ENCODE measurements around the gene PACRG. TPM values are rescaled to one million over a fixed set of nuclear protein-coding genes. Genes with fewer than 3 reads are reported as not detected.

Gene PACRG
- total RNA-seq, 1 donor from 2014 or later: 7.3 TPM

- DNase-seq (ENCODE audit: low spot score in 2 of 2) (no peak), FAIRE-seq (no peak)
These were observed 459.8 kb downstream of the PACRG start for GRCh38 chr6:163187606-163188005.

DNA sequence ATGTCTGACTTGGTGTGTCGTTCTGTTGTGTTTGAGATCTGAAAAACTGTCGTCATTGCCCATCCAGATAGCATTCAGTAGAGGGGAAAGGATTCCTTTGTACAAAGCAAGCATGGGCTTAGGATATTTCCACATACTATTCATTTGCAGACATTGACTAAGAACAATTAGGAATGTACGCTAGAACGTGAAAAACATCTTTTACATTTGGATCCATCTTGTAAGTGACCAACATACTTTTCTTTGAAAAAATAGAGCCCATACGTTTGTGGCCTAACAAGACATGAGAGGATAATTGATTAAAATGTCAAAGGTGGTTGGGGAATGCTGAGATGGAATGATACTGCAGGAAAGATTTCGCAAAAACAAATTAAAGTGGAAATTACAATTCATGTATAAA, 461.0 kb downstream of the PACRG start:
- no peak for FAIRE-seq
- DNase-seq (ENCODE audit: low spot score in 2 of 2): no peak

DNA sequence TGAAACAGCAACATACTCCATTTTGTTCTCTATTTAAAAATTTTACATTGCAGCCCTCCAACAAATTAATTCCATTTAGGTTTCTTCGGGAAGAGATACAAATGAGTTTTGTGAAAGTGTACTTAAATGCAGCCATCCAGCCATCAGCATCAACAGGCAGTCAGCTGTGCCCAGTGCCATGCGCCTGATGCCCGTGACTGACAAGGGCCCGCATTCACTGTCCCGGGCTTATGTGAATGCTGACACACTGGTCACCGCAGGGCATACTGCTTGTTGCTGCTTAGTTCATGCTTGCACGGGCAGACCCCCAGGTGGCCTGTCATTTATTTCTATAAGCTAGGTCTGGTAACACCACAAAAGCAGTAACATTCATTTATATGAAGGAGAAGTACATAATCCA, 461.8 kb downstream of the PACRG start:
- DNase-seq (ENCODE audit: low spot score in 2 of 2) (no peak), FAIRE-seq (no peak)

- FAIRE-seq (no peak), DNase-seq (ENCODE audit: low spot score in 2 of 2) (no peak)
These were observed 463.0 kb downstream of the PACRG start for GRCh38 chr6:163190786-163191185.

GRCh38 chr6:163191704-163192537, 464.1 kb downstream of the PACRG start:
- DNase-seq (ENCODE audit: low spot score in 2 of 2): peak in 1 of 2 donors; percentile 49
- FAIRE-seq: peak; percentile 85

DNA sequence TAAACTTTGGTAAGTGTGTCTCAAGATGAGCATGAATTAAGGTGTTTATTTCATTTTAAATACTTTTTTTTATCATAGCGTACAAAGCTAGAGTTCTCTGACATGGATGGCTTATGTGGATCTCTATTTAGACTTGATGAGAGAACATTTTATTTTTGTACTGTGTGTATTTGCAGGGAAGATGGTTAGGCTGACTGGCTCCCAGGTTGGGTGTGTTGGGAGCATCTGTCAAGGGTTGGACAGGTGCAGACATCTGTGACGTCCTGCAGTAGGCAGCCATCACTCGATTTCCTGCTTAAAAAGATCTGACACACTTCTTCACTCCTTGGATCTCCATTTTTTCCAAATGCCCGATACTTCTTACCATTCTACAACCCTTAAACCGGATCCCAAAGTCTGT, 464.8 kb downstream of the PACRG start:
- no peak for FAIRE-seq

DNA sequence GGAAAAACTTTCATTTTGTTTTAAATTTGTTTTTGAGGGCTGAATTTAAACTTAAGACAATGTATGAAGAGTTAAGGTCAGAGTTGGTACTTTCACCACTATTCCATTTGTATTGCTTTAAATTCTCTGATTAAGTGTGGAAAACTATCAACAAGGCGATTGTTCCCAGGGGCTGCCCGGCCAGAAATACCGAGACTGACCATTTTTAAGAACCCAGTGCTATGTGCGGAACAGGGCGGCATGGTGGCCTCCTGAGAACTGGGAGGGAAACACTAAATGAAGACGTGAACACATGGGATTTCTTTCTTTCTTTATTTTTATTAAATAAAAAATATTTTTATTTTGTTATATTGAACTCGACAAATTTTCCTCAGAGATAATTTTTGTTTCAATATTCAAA, 465.6 kb downstream of the PACRG start:
- FAIRE-seq: no peak
- DNase-seq (ENCODE audit: low spot score in 2 of 2): no peak

More for the DNA sequence above, 464.8 kb downstream of the PACRG start:
- DNase-seq (ENCODE audit: low spot score in 2 of 2): no peak

GRCh38 chr6:163195721-163196691, 468.2 kb downstream of the PACRG start:
- no peak for FAIRE-seq

GRCh38 chr6:163197839-163198238, 470.1 kb downstream of the PACRG start:
- FAIRE-seq (no peak), DNase-seq (ENCODE audit: low spot score in 2 of 2) (no peak)

More at GRCh38 chr6:163195721-163196691, 468.2 kb downstream of the PACRG start:
- DNase-seq (ENCODE audit: low spot score in 2 of 2): no peak

DNA sequence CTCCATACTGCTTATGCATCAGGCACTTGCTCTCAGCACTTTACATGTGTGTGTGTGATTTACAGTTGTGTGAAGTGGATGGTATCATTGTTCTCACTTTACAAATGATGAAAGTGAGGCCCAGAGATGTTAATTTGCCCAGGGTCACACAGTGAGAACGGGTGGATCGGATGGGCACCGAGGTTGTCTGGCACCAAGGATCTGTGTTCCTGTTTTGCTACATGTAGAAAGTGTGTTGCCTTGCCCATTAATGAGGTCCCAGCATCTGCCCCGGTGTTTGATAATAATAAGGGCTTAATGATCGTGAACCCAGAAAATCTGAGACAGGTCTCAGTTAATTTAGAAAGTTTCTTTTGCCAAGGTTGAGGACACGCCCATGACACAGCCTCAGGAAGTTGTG, 470.6 kb downstream of the PACRG start:
- FAIRE-seq (no peak), DNase-seq (ENCODE audit: low spot score in 2 of 2) (no peak)

- FAIRE-seq: no peak
- no peak for DNase-seq (ENCODE audit: low spot score in 2 of 2)
These were observed 471.6 kb downstream of the PACRG start for GRCh38 chr6:163199371-163199770.

GRCh38 chr6:163200289-163200688, 472.5 kb downstream of the PACRG start:
- FAIRE-seq (no peak), DNase-seq (ENCODE audit: low spot score in 2 of 2) (no peak)

DNA sequence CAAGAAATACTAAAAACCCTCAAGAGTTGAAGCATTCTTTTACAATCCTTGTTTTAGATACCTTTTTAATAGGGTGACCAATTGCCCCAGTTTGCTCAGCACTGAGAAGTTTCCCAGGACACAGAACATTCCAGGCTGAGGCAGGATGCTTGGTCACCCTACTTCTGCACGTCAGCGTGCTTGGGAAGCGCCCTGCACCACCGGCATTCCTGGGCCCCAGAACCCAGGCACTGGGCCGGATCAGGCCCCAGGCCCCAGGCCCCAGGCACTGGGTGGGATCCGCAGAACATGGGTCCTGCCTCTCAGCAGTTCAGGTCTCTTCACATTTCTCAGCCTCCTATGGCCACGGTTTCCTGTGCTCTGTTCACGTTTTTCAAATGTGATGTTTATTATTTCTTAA, 472.9 kb downstream of the PACRG start:
- DNase-seq (ENCODE audit: low spot score in 2 of 2): no peak
- FAIRE-seq: no peak

DNA sequence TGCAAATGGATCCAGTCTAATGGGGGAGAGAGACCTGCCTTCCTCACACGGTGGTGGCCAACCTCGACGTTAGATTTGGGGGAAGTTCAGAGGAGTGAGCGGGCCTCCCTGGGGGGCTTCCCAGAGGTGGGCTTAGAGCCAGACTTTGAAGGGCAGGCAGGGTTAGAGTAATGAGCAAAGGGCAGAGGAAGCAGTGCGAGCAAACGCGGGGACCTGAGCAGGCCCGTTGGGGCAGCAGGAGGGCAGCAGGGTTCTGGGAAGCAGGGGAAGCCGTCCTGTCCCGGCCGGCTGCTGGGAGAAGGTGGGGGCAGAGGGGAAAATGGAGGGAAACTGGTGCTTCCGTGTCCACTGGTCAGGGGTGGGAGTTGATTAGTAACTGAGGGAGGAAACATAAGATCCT, 474.1 kb downstream of the PACRG start:
- DNase-seq (ENCODE audit: low spot score in 2 of 2): no peak

DNA sequence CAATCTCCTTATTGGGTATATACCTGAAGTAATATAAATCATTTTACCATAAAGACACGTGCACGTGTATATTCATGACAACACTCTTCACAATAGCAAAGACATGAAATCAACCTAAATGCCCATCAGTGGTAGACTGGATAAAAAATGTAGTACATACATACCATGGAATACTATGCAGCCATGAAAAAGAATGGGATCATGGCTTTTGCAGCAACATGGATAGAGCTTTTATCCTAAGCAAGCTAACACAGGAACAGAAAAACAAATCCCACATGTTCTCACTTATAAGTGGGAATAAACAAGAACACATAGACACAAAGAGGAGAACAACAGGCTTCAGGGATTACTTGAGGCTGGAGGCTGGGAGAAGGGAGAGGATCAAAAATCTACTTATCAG, 478.4 kb downstream of the PACRG start:
- FAIRE-seq: no peak
- DNase-seq (ENCODE audit: low spot score in 2 of 2): no peak

More for the DNA sequence above, 474.1 kb downstream of the PACRG start:
- no peak for FAIRE-seq

DNA sequence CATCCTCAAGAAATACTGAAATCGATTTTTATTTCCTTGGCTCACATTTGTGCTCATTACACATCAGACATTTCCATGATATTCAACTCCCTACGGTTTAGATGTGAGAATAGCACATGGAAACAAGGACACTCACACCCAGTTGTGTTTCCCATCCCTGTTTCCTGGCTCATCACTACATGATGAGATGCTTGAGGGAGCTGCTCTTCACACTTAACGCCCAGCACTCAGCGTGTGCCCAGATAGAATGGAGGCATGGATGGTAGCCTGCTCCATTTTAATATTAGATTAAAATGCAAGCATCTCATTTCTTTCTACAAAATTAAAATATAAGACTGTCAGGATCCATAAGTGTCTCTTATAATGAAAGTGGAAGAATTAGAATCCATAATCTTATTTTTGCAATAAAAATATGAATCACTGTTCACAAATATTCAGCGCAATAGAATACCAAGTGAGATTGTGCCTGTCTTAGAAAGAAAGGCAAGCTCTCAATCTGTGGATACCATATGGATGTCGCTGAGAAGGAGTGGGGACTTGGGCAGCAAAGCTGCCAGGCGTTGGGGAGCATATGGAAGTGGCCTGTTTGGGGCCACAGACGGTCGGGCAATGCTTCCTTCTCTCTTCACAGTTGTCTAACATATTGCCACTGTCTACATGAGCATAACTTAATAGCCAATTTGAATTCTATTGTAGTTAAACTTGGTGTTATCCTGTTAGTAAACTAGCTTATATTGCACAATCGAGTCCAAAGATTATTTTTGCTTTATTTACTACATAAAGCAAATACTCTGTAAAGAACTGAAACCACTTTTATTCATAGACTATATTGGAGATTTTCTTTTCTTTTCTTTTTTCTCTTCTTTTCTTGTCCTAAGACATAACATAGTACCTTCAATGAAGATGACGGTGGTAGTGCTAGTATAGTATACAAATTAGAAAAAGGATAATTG, 479.9 kb downstream of the PACRG start:
- no peak for DNase-seq (ENCODE audit: low spot score in 2 of 2)
- FAIRE-seq: no peak

DNA sequence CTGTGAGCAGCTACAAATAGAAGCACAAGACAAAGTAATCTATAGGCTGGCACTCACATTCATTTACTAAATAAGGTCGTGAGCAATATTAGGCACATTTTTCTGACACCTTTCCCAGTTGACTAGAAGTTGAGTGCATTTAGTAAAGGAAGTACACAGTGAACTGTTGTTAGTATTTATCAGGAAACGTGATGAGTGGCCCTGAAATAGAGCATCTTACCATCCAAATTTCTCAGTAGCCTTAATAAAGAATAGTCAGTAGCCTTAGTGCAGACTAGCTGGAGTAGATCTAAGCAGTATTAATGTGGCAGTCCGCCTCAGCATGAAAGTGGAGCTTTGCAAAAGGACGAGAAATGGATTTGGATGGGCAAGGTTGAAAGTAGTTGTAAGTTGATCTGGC, 481.2 kb downstream of the PACRG start:
- FAIRE-seq: no peak
- DNase-seq (ENCODE audit: low spot score in 2 of 2): no peak

DNA sequence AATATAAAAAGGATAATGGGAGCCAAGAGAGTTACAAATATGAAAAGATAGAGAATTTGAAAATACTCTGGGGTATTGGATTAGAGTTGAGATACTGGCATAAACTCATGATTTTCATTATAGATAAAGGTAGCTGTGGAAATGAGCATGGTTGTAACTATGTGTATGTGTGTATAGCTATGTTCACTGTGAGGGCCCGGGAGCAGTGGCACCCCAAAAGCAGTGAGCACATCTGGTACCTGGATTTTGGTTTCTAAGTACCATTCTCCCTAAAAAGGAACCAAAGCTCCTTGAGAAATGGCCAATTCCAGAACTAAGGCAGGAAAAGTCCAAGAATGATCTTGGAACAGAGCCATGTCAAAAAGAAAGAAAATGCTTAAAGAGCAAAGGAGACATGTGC, 484.3 kb downstream of the PACRG start:
- FAIRE-seq: no peak
- DNase-seq (ENCODE audit: low spot score in 2 of 2): no peak

DNA sequence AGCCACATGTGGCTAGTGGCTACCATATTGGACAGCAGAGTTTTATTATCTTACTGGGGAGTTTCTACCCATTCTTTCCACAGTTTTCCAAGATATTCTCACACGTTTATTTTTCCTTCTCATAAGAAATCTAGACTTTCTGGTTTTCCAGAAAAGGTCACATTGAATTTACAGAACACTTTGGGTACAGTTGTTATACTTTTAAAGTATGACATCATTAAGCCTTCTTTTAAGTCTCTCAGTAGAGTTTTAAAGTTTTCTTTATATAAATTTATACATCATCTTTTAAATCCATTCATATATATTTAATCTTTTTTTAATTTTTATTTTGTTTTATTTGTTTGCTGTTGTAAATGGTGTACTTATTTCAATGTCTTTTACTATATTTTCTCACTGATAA, 486.5 kb downstream of the PACRG start:
- peak; percentile 83 for FAIRE-seq
- DNase-seq (ENCODE audit: low spot score in 2 of 2): no peak

DNA sequence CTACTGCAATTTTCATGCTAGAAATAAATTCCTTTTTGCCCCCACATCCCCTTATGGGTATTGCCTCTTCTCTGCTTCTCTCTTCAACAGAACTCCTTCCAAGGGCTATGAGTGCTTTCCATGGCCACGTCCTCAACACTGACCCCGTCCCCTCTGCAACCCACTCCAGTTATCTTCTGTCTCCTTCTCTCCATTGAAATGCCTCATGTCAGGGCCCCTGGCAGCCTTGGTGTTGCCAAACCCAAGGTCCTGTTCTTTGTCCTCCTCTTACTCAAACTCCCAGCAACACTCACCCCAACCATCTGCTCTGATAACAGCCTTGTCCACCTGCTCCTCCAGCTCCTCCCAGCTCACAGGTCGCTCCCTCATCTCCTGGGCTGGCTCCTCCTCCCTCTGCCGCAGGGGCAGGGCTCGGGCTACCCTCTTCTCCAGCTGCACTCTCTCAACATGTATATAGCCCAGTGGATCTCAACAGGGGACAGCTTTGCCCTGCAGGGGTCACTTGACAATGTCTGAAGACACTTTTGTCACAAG, 490.7 kb downstream of the PACRG start:
- FAIRE-seq (no peak), DNase-seq (ENCODE audit: low spot score in 2 of 2) (no peak)

Measured in frontal cortex (tissue), 4 donors.